ENCODE results near the gene SPANXA2.
"Not testable (repeated sequence)": the region's sequence is repeated elsewhere in the genome, so short reads cannot be mapped to it uniquely, and the experiment has no call there.

SPANXA2 gene

GRCh38 chrX:141589408-141589807 lies at the start of gene SPANXA2:
TSS of gene SPANXA2 (plus strand) at chrX:141589708. CDS start at chrX:141589768, 60 bp downstream.
- DNase-seq (ENCODE audit: insufficient read length, low spot score); FAIRE-seq: not testable (repeated sequence)

GRCh38 chrX:141542551-141542950 lies 47.0 kb upstream of the SPANXA2 start:
- not testable (repeated sequence) for DNase-seq (ENCODE audit: insufficient read length, low spot score); FAIRE-seq

- FAIRE-seq; DNase-seq (ENCODE audit: insufficient read length, low spot score): not testable (repeated sequence)
Measured at GRCh38 chrX:141584638-141585037, 4.9 kb upstream of the SPANXA2 start, which contains the start of gene SPANXA1. TSS of gene SPANXA1 (minus strand) at chrX:141584738. CDS start at chrX:141584678, 60 bp downstream.

GRCh38 chrX:141609111-141609510 lies 19.6 kb downstream of the SPANXA2 start:
- FAIRE-seq (no peak), DNase-seq (ENCODE audit: insufficient read length, low spot score) (no peak)
- no peak for TF ChIP-seq POLR2A (IDR thresholded peaks at IDR 0.05; ENCODE audit: low read depth, low read length)

GRCh38 chrX:141619336-141619735 lies 29.8 kb downstream of the SPANXA2 start:
- FAIRE-seq (no peak), DNase-seq (ENCODE audit: insufficient read length, low spot score) (no peak)
- TF ChIP-seq POLR2A (IDR thresholded peaks at IDR 0.05; ENCODE audit: low read depth, low read length) = no peak

- DNase-seq (ENCODE audit: insufficient read length, low spot score) (no peak), FAIRE-seq (no peak)
- no peak for TF ChIP-seq POLR2A (IDR thresholded peaks at IDR 0.05; ENCODE audit: low read depth, low read length)
Measured at GRCh38 chrX:141632124-141632523, 42.6 kb downstream of the SPANXA2 start.

- DNase-seq (ENCODE audit: insufficient read length, low spot score) (no peak), FAIRE-seq (no peak)
- no peak for TF ChIP-seq POLR2A (IDR thresholded peaks at IDR 0.05; ENCODE audit: low read depth, low read length)
Measured at GRCh38 chrX:141638550-141638949, 49.0 kb downstream of the SPANXA2 start.

All from H54 (cell line).